ENCODE results near the gene COPZ2. TPM values are rescaled to one million over a fixed set of nuclear protein-coding genes. Genes with fewer than 3 reads are reported as not detected.

Gene COPZ2
- total RNA-seq, 1 experiment from 2014 or later = not detected

- ChIA-PET RAD21 (ENCODE audit: low non-redundant PET in 1 of 2, low total read pairs in 2 of 2, uncharacterized antibody in 2 of 2, unreplicated experiment in 2 of 2) (no interaction called here), CTCF (no interaction called here), POLR2A (no interaction called here)
- DNase-seq (ENCODE audit: low read depth, low spot score) (no peak), ATAC-seq (no peak)
- no peak overlapping the region for H3K4me3 ChIP-seq (replicated peaks in 1 of 2; ENCODE audit: low read depth in 1 of 2, low read length in 2 of 2)
- H2AFZ ChIP-seq (ENCODE audit: low read depth, low read length, poor library complexity, severe bottlenecking) = no peak overlapping the region
- no TSS peak for BruUV-seq (replicated peaks)
- no peak overlapping the region for H3K9ac ChIP-seq (ENCODE audit: low read length)
- H3K27me3 ChIP-seq (ENCODE audit: insufficient read depth, low read length) = no peaks in the 10 kb centered on the region
- H3K79me2 ChIP-seq (ENCODE audit: insufficient read depth, low read length) = peaks cover 74% of the 10 kb centered on the region
- H3K36me3 ChIP-seq (ENCODE audit: control insufficient read depth in 1 of 2, insufficient read depth in 2 of 2, low read length in 2 of 2) = peaks cover 26 to 47% of the 10 kb centered on the region in 2 experiments
- TF ChIP-seq ATF3 (IDR thresholded peaks at IDR 0.05) (no peak), POLR2AphosphoS5 (IDR thresholded peaks at IDR 0.05; ENCODE audit: low read depth, low read length) (no peak), ELF1 (IDR thresholded peaks at IDR 0.05; ENCODE audit: borderline replicate concordance, low read depth) (no peak), EZH2 (IDR thresholded peaks at IDR 0.05) (no peak), EZH2phosphoT487 (IDR thresholded peaks at IDR 0.05; ENCODE audit: borderline replicate concordance) (no peak), EGR1 (IDR thresholded peaks at IDR 0.05; ENCODE audit: low read depth) (no peak), REST (IDR thresholded peaks at IDR 0.05; ENCODE audit: low read depth) (no peak), ZBTB33 (IDR thresholded peaks at IDR 0.05; ENCODE audit: extremely low read depth, insufficient replicate concordance, low read length) (no peak), MAX (IDR thresholded peaks at IDR 0.05) (no peak), SIN3A (IDR thresholded peaks at IDR 0.05; ENCODE audit: low read depth) (no peak), SRF (IDR thresholded peaks at IDR 0.05; ENCODE audit: low read depth) (no peak), RAD21 (IDR thresholded peaks at IDR 0.05; ENCODE audit: low read depth) (no peak), YY1 (IDR thresholded peaks at IDR 0.05; ENCODE audit: extremely low read depth, insufficient replicate concordance, low read depth, low read length) (no peak), JUND (IDR thresholded peaks at IDR 0.05) (no peak), CBX3 (IDR thresholded peaks at IDR 0.05; ENCODE audit: low read depth) (no peak), POLR2A (IDR thresholded peaks at IDR 0.05; ENCODE audit: borderline replicate concordance, extremely low read depth, insufficient read depth, insufficient read length) (no peak), ZNF274 (IDR thresholded peaks at IDR 0.05; ENCODE audit: low read depth, low read length) (no peak), ZFX (IDR thresholded peaks at IDR 0.05) (no peak), CTCF (IDR thresholded peaks at IDR 0.05 in 2 of 3, conservative IDR thresholded peaks at IDR 0.05 in 1 of 3; ENCODE audit: borderline replicate concordance in 1 of 3, insufficient read depth in 1 of 3, low read depth in 2 of 3, low read length in 2 of 3) (no peak)
- no peak overlapping the region for H3K4me2 ChIP-seq (ENCODE audit: low read length)
- peaks cover 30 to 35% of the 10 kb centered on the region in 2 experiments for H3K4me1 ChIP-seq (ENCODE audit: control insufficient read depth in 1 of 2, insufficient read depth in 2 of 2, low read length in 2 of 2)
- H3K27ac ChIP-seq (ENCODE audit: low read depth, low read length) = peak overlapping the region; percentile 6; the same call in 1 of the 2 replicates
- H4K20me1 ChIP-seq (ENCODE audit: insufficient read depth) = no peaks in the 10 kb centered on the region
- H3K9me3 ChIP-seq (ENCODE audit: control insufficient read depth in 1 of 2, insufficient read depth in 1 of 2, low read depth in 1 of 2, low read length in 2 of 2) = no peaks in the 10 kb centered on the region
- intact Hi-C loops (cut with micrococcal nuclease) = no loop called here
- H3K9me2 ChIP-seq (ENCODE audit: insufficient read depth) = no peaks in the 10 kb centered on the region
Observed at GRCh38 chr17:48051706-48052486, 14.3 kb upstream of the COPZ2 start.

Data from HCT116 (cell line).